Superior temporal gyrus (tissue), 1 donor: ENCODE results near the gene PSME3.
"Not testable (repeated sequence)": the region's sequence is repeated elsewhere in the genome, so short reads cannot be mapped to it uniquely, and the experiment has no call there.

ENCODE experiments used
- DNase-seq: peaks from one replicate; pipeline ENCODE4 v3.0.0-alpha.2; 2016; ENCODE audit errors: extremely low spot score

The PSME3 gene

GRCh38 chr17:42877037-42877436 is 43.8 kb downstream of the PSME3 start:
- DNase-seq = no peak

GRCh38 chr17:42878123-42878880 is 45.1 kb downstream of the PSME3 start:
- no peak for DNase-seq

- no peak for DNase-seq
Observed at GRCh38 chr17:42878924-42879595, 45.9 kb downstream of the PSME3 start.

GRCh38 chr17:42879596-42879985 is 46.4 kb downstream of the PSME3 start:
- no peak for DNase-seq

GRCh38 chr17:42880776-42881310 is 47.6 kb downstream of the PSME3 start:
- DNase-seq = no peak

- DNase-seq = not testable (repeated sequence)
Observed at GRCh38 chr17:42881706-42882105, 48.5 kb downstream of the PSME3 start.

- DNase-seq = no peak
Observed at GRCh38 chr17:42882166-42882565, 49.0 kb downstream of the PSME3 start.

GRCh38 chr17:42883802-42884558 is 50.8 kb downstream of the PSME3 start:
- no peak for DNase-seq

GRCh38 chr17:42885806-42886205 is 52.6 kb downstream of the PSME3 start:
- not testable (repeated sequence) for DNase-seq

GRCh38 chr17:42886283-42887176 is 53.3 kb downstream of the PSME3 start:
- DNase-seq = no peak

- no peak for DNase-seq
Observed at GRCh38 chr17:42889809-42890208, 56.6 kb downstream of the PSME3 start.

- no peak for DNase-seq
Observed at GRCh38 chr17:42891539-42892152, 58.4 kb downstream of the PSME3 start.

- no peak for DNase-seq
Observed at GRCh38 chr17:42893359-42893758, 60.2 kb downstream of the PSME3 start.
